Measurements from ENCODE around the gene GPR84.
A peak's percentile ranks its signal among the peaks of the same experiment; 100 is the strongest.
"Not testable (repeated sequence)": the region's sequence is repeated elsewhere in the genome, so short reads cannot be mapped to it uniquely, and the experiment has no call there.

GPR84 gene

GRCh38 chr12:54354271-54354670 lies 10.0 kb downstream of the GPR84 start:
- DNase-seq, result not testable (repeated sequence)

GRCh38 chr12:54352891-54353874 lies 11.1 kb downstream of the GPR84 start:
- no peak for DNase-seq

- DNase-seq, result no peak
Observed at GRCh38 chr12:54352022-54352531, 12.2 kb downstream of the GPR84 start.

- no peak for DNase-seq
Observed at GRCh38 chr12:54351341-54351740, 12.9 kb downstream of the GPR84 start.

- DNase-seq, result no peak
Observed at GRCh38 chr12:54350743-54351142, 13.5 kb downstream of the GPR84 start.

- DNase-seq, result no peak
Observed at GRCh38 chr12:54349679-54350078, 14.6 kb downstream of the GPR84 start.

- DNase-seq, result no peak
Observed at GRCh38 chr12:54349036-54349435, 15.2 kb downstream of the GPR84 start.

GRCh38 chr12:54341378-54342300 lies 22.6 kb downstream of the GPR84 start:
- DNase-seq, result no peak

- DNase-seq, result no peak
Observed at GRCh38 chr12:54340846-54341245, 23.4 kb downstream of the GPR84 start.

GRCh38 chr12:54338698-54339296 lies 25.5 kb downstream of the GPR84 start:
- DNase-seq, result no peak

GRCh38 chr12:54337854-54338650 lies 26.2 kb downstream of the GPR84 start:
- DNase-seq, result no peak

- DNase-seq, result no peak
Observed at GRCh38 chr12:54337280-54337842, 26.9 kb downstream of the GPR84 start.

GRCh38 chr12:54333420-54334034 lies 30.8 kb downstream of the GPR84 start:
- no peak for DNase-seq

GRCh38 chr12:54331461-54331860 lies 32.8 kb downstream of the GPR84 start:
- DNase-seq, result no peak

GRCh38 chr12:54330442-54330841 lies 33.8 kb downstream of the GPR84 start:
- DNase-seq, result no peak

GRCh38 chr12:54329759-54330158 lies 34.5 kb downstream of the GPR84 start:
- DNase-seq, result no peak

GRCh38 chr12:54328595-54329337 lies 35.5 kb downstream of the GPR84 start:
- DNase-seq, result no peak

GRCh38 chr12:54325442-54326109 lies 38.7 kb downstream of the GPR84 start:
- DNase-seq, result not testable (repeated sequence)

GRCh38 chr12:54324617-54325441 lies 39.5 kb downstream of the GPR84 start, which contains the start of gene COPZ1:
Gene COPZ1, plus strand, starts transcription at chr12:54325131. Its CDS starts 33 bp downstream, at chr12:54325164.
- peak; percentile 99 for DNase-seq
